Parathyroid adenoma (tissue), 2 donors: ENCODE data around the gene HNRNPF.

Source experiments
- H2AFZ ChIP-seq: fragments of 300-600 bp; sonication (generic); one replicate; pipeline ENCODE4 v1.7.0; 2017; ENCODE audit warnings: antibody characterized with exemption, mild to moderate bottlenecking
- H3K27ac ChIP-seq: fragments of 300-600 bp; sonication (generic); one replicate; pipeline ENCODE4 v1.7.0; 2017
- H3K27me3 ChIP-seq: fragments of 300-600 bp; sonication (generic); one replicate; pipeline ENCODE4 v1.7.0; 2017; ENCODE audit warnings: low read length; ENCODE audit not compliant: control insufficient read depth, insufficient read depth
- H3K36me3 ChIP-seq: fragments of 300-600 bp; sonication (generic); one replicate; pipeline ENCODE4 v1.7.0; 2017; ENCODE audit warnings: low read length; ENCODE audit not compliant: control insufficient read depth, insufficient read depth
- H3K4me1 ChIP-seq: fragments of 300-600 bp; sonication (generic); one replicate; pipeline ENCODE4 v1.7.0; 2017; ENCODE audit warnings: control low read depth
- H3K4me2 ChIP-seq: fragments of 300-600 bp; sonication (generic); one replicate; pipeline ENCODE4 v1.7.0; 2017; ENCODE audit warnings: low read length
- H3K4me3 ChIP-seq: fragments of 300-600 bp; sonication (generic); one replicate; pipeline ENCODE4 v1.7.0; 2017; ENCODE audit warnings: low read depth, low read length
- H3K79me2 ChIP-seq: fragments of 300-600 bp; sonication (generic); one replicate; pipeline ENCODE4 v1.7.0; 2017; ENCODE audit warnings: control low read depth
- H3K9ac ChIP-seq: fragments of 300-600 bp; sonication (generic); one replicate; pipeline ENCODE4 v1.7.0; 2017; ENCODE audit warnings: mild to moderate bottlenecking
- H3K9me3 ChIP-seq: fragments of 300-600 bp; sonication (generic); one replicate; pipeline ENCODE4 v1.7.0; 2017; ENCODE audit warnings: low read length; ENCODE audit not compliant: control insufficient read depth
- CTCF ChIP-seq: fragments of 300-600 bp; sonication (generic); IDR thresholded peaks from one replicate; pipeline ENCODE4 v1.7.0; 2017; ENCODE audit warnings: antibody characterized with exemption, mild to moderate bottlenecking
- donor health status: primary hyperparathyroidism.

Gene HNRNPF

GRCh38 chr10:43380610-43381222, 28.3 kb downstream of the HNRNPF start:
- H3K4me3 ChIP-seq = no peak overlapping the region
- H2AFZ ChIP-seq = no peak overlapping the region
- H3K9me3 ChIP-seq = no peaks in the 10 kb centered on the region
- H3K27me3 ChIP-seq = no peaks in the 10 kb centered on the region
- H3K4me1 ChIP-seq = no peaks in the 10 kb centered on the region
- H3K79me2 ChIP-seq = no peaks in the 10 kb centered on the region
- H3K9ac ChIP-seq = no peak overlapping the region
- H3K36me3 ChIP-seq = no peaks in the 10 kb centered on the region
- TF ChIP-seq CTCF = no peak
- no peak overlapping the region for H3K4me2 ChIP-seq
- no peak overlapping the region for H3K27ac ChIP-seq

GRCh38 chr10:43377424-43377883, 31.5 kb downstream of the HNRNPF start:
- Histone ChIP-seq H2AFZ (peak overlapping the region; percentile 3), H3K4me1 (no peaks in the 10 kb centered on the region), H3K27me3 (no peaks in the 10 kb centered on the region), H3K27ac (no peak overlapping the region), H3K9ac (no peak overlapping the region), H3K79me2 (no peaks in the 10 kb centered on the region), H3K36me3 (no peaks in the 10 kb centered on the region), H3K4me3 (no peak overlapping the region), H3K9me3 (no peaks in the 10 kb centered on the region), H3K4me2 (no peak overlapping the region)
- no peak for TF ChIP-seq CTCF

- Histone ChIP-seq H3K4me2 (no peak overlapping the region), H3K27ac (no peak overlapping the region), H3K4me3 (no peak overlapping the region), H3K4me1 (no peaks in the 10 kb centered on the region), H3K36me3 (no peaks in the 10 kb centered on the region), H3K9ac (no peak overlapping the region), H3K9me3 (no peaks in the 10 kb centered on the region), H2AFZ (peak overlapping the region; percentile 3), H3K79me2 (no peaks in the 10 kb centered on the region), H3K27me3 (no peaks in the 10 kb centered on the region)
- no peak for TF ChIP-seq CTCF
Measured at GRCh38 chr10:43376828-43377423, 32.1 kb downstream of the HNRNPF start.

- Histone ChIP-seq H3K27me3 (no peaks in the 10 kb centered on the region), H3K36me3 (no peaks in the 10 kb centered on the region), H3K9me3 (no peaks in the 10 kb centered on the region), H2AFZ (no peak overlapping the region), H3K27ac (no peak overlapping the region), H3K4me3 (no peak overlapping the region), H3K79me2 (no peaks in the 10 kb centered on the region), H3K9ac (no peak overlapping the region), H3K4me1 (no peaks in the 10 kb centered on the region), H3K4me2 (no peak overlapping the region)
- TF ChIP-seq CTCF = no peak
Measured at GRCh38 chr10:43376046-43376635, 32.8 kb downstream of the HNRNPF start.
